SKM-1 (cell line): ENCODE results near the gene NHERF1.

Source experiments
- DNase-seq: peaks from one replicate; lab custom pipeline; 2025; ENCODE audit not compliant: unreplicated experiment; lab: John Stamatoyannopoulos, UW

NHERF1 gene

GRCh38 chr17:74767111-74767516, 18.7 kb downstream of the NHERF1 start:
- DNase-seq = no peak

- DNase-seq = no peak
These were observed 19.8 kb downstream of the NHERF1 start for GRCh38 chr17:74768069-74768762.

- no peak for DNase-seq
These were observed 20.3 kb downstream of the NHERF1 start for GRCh38 chr17:74768763-74769114.

GRCh38 chr17:74769266-74769855, 20.9 kb downstream of the NHERF1 start:
- DNase-seq = no peak

GRCh38 chr17:74769856-74770497, 21.5 kb downstream of the NHERF1 start:
- DNase-seq = no peak

- DNase-seq = peak; percentile 29
These were observed 22.3 kb downstream of the NHERF1 start for GRCh38 chr17:74770498-74771318.

- DNase-seq = no peak
These were observed 23.0 kb downstream of the NHERF1 start for GRCh38 chr17:74771319-74771914.

- DNase-seq = no peak
These were observed 23.6 kb downstream of the NHERF1 start for GRCh38 chr17:74772053-74772452.

GRCh38 chr17:74773414-74773813, 25.0 kb downstream of the NHERF1 start:
- no peak for DNase-seq

- DNase-seq = no peak
These were observed 25.5 kb downstream of the NHERF1 start for GRCh38 chr17:74773871-74774286.

GRCh38 chr17:74775409-74776043, 27.1 kb downstream of the NHERF1 start:
- no peak for DNase-seq

- peak; percentile 90 for DNase-seq
These were observed 27.9 kb downstream of the NHERF1 start, which contains the start of gene NAT9 for GRCh38 chr17:74776044-74776962. TSS of gene NAT9 (minus strand) at chr17:74776345. CDS start at chr17:74775698, 647 bp downstream.

- no peak for DNase-seq
These were observed 28.6 kb downstream of the NHERF1 start for GRCh38 chr17:74776990-74777389.

- DNase-seq = no peak
These were observed 29.6 kb downstream of the NHERF1 start for GRCh38 chr17:74777901-74778515.

GRCh38 chr17:74778960-74779359, 30.5 kb downstream of the NHERF1 start:
- peak; percentile 39 for DNase-seq

- DNase-seq = no peak
These were observed 31.1 kb downstream of the NHERF1 start for GRCh38 chr17:74779501-74779900.

- DNase-seq = peak; percentile 98
These were observed 31.5 kb downstream of the NHERF1 start for GRCh38 chr17:74779948-74780400.

GRCh38 chr17:74780443-74781238, 32.2 kb downstream of the NHERF1 start:
- no peak for DNase-seq
